ENCODE results near the gene PRDX1.
A peak's percentile ranks its signal among the peaks of the same experiment; 100 is the strongest.
"Not testable (repeated sequence)": the region's sequence is repeated elsewhere in the genome, so short reads cannot be mapped to it uniquely, and the experiment has no call there.

PRDX1 gene

GRCh38 chr1:45507195-45507594, 14.5 kb downstream of the PRDX1 start:
- no peak for DNase-seq

GRCh38 chr1:45503462-45504360, 18.0 kb downstream of the PRDX1 start:
- DNase-seq = no peak

- DNase-seq = peak in 1 of 58 donors; percentile 25
Observed at GRCh38 chr1:45501505-45501859, 20.2 kb downstream of the PRDX1 start.

- peak in 1 of 58 donors; percentile 49 for DNase-seq
Observed at GRCh38 chr1:45499415-45499769, 22.3 kb downstream of the PRDX1 start.

DNA sequence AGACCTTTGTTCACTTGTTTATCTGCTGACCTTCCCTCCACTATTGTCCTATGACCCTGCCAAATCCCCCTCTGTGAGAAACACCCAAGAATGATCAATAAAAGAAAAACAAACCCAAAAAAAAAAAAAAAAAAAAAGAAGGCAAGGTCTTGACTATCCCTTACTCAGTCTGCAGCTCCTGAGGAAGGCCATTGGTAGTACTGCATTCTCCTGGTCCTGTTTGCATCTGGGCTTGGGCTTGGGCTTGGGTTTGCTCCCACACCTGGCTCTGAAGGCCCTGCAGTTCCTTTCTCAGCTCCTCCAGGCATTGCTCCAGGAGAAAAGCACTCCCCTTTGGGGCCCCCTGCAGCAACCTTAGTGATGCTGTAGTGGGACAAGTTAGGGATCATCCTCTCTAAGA, 23.4 kb downstream of the PRDX1 start:
- no peak for DNase-seq

DNA sequence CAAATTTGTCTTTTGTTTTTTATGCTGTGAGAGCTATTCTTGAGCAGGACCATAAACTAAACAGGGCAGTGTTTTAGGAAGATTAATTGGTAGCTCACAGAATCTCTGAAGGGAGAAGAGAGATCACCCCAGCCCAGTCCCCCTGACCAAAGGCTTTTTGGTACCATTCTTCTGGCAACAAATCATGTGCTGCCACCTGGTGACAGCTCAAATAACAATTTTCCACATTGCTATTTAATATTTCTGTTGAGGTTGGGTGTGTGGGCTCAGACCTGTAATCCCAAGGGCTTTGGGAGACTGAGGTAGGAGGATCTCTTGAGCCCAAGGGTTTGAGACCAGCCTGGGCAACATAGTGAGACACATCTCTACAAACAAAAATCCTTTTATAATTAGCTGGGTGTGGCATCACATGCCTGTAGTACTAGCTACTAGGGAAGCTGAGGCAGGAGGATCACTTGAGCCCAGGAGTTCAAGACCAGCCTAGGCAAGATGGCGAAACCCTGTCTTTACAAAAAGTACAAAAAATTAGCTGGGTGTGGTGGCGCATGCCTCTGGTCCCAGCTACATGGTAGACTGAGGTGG, 28.5 kb downstream of the PRDX1 start:
- peak in 30 of 58 donors; percentile 2 to 62 (median 26) for DNase-seq

- DNase-seq = no peak
Observed at GRCh38 chr1:45492691-45493090, 29.0 kb downstream of the PRDX1 start.

GRCh38 chr1:45491487-45492260, 30.0 kb downstream of the PRDX1 start:
- DNase-seq = no peak

GRCh38 chr1:45490626-45491486, 30.8 kb downstream of the PRDX1 start, which contains the start of gene TESK2:
TESK2 (minus strand) TSS chr1:45491163; CDS start chr1:45457785, 33,378 bp downstream.
- DNase-seq = peak; percentile 79 to 100 (median 98)

DNA sequence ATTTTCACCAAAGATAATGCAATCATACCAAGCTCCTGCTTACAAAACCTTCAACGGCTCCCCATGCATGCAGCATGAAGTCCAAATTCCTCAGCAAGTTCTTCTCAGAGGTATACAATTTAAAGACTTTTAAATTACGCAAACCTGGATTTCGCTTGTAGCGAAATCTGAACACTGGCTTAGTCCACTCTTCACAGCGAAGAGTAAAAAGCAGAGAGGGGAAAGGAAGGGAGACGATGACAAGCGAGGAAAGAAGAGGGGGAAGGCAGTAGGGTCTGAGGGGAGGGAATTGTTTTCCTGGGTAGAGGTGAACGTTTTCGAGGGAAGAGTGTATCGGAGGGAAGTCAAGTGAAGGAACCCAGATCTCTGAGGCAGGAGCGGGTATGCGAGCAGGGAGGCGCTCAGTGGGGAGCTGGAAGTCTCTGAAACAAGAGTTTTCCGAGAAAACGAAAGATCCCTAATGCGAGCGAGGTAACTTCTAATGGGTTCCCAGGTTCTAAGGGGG, 31.5 kb downstream of the PRDX1 start:
- peak in 7 of 58 donors; percentile 9 to 52 (median 44) for DNase-seq

GRCh38 chr1:45489379-45489778, 32.3 kb downstream of the PRDX1 start:
- not testable (repeated sequence) for DNase-seq

- DNase-seq = no peak
Observed at GRCh38 chr1:45488666-45489377, 32.9 kb downstream of the PRDX1 start.

- DNase-seq = peak in 1 of 58 donors; percentile 44
Observed at GRCh38 chr1:45485949-45486348, 35.7 kb downstream of the PRDX1 start.

GRCh38 chr1:45479039-45479748, 42.5 kb downstream of the PRDX1 start:
- DNase-seq = no peak

DNA sequence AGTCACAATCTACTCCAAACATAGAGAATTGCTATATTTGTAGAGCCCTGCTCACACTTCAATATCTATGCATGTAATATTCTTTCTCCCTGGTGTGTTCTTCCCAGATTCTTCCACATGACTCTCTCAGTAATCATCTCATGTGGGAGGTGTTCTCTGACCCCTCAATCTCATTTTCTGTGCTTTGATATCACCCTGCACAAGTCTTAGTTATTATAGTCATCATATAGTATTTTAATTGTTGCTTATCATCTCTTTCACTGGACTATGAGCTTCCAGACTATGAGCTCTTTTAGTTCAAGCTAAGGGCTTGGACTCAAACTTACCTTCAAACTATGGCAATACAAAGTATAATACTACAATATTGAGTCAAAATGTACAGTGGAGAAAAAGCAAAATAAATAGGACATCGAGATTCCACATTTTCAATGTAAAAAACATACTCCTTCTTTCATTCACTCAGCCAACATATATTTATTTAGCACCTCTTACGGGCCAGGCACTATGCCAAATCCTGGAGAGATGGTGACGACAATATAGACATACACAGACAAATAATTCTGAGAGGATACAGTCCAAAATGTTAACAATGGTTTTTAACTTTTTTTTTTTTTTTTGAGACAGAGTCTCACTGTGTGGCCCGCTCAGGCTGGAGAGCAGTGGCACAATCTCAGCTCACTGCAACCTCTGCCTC, 43.4 kb downstream of the PRDX1 start:
- DNase-seq = peak in 1 of 58 donors; percentile 16

DNA sequence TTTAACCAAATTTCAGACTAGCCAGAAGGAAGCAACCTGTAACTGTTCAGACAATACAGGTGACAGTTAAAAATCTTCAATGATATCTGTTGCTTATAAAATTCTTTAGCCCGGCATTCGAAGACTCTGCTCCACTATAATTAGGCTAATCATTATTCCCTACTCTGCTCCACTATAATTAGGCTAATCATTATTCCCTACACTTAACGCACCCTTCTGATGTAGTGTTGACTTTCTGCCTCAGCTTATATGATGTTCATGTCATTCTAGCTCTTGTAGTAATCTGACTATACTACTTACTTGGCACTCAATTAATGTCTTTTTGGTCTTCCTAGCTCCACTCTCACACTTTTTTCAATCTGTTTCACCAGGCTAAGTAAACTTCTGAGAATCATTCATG, 44.0 kb downstream of the PRDX1 start:
- no peak for DNase-seq

GRCh38 chr1:45474194-45474593, 47.5 kb downstream of the PRDX1 start:
- not testable (repeated sequence) for DNase-seq

DNA sequence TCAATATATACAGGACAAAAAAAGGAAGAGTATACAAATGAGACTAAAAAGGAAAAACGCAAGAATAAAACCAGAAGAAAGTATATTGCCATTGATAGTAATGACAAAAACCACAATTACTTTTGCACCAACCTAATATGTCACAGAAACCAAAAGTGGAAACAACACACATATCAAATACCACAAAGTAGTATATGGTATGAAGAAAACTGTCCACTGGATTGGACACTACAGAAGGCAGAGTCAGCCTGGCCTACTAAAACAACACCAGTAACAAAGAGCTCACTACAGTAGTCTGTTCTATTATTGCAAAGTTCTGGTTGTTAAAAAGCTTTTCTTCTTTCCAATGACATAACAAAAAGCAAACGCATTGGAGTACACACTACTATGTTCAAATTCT, 48.4 kb downstream of the PRDX1 start:
- no peak for DNase-seq

- DNase-seq = no peak
Observed at GRCh38 chr1:45470306-45470798, 51.3 kb downstream of the PRDX1 start.

Data from anterior cingulate cortex (tissue), 58 donors.